COLO668 (cell line): ENCODE results near the gene NPFF.

ENCODE experiments used
- DNase-seq: peaks from one replicate; lab custom pipeline; 2025; ENCODE audit not compliant: unreplicated experiment; lab: John Stamatoyannopoulos, UW

The NPFF gene

DNA sequence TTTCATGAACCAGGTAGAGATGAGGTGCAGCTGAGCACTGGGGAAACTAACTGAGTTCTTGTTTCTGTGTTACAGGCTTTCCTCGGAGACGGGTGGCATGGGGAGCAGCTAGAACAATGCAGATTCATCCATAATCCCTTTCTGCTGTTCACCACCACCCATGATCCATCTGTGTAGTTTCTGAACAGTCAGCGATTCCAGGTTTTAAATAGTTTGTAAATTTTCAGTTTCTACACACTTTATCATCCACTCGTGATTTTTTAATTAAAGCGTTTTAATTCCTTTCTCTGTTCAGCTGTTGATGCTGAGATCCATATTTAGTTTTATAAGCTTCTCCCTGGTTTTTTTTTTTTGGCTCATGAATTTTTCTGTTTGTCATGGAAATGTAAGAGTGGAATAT is 28.0 kb downstream of the NPFF start:
- DNase-seq, result no peak

- DNase-seq, result no peak
Observed at GRCh38 chr12:53478865-53479264, 28.4 kb downstream of the NPFF start.

GRCh38 chr12:53476769-53477209 is 30.5 kb downstream of the NPFF start:
- no peak for DNase-seq

- DNase-seq, result no peak
Observed at GRCh38 chr12:53474819-53475218, 32.5 kb downstream of the NPFF start.

DNA sequence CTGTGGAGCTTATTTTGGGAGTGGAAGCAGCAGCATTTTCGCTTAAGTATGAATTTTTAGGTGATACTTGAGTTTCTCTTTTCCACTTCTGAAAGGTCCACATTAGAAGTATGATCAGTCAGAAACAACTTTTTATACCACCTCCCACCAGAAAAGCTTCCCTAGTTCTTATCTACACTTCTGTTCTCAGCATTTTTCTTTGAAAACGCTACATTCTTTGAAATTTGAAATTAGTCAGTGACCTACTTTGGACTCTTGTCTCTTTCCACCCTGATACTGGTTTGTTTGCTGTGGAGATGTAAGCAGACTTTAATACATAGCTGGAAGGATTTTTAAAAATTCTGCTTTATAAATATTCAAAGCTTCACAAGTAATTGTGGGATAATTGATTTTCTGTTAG is 33.2 kb downstream of the NPFF start:
- no peak for DNase-seq

DNA sequence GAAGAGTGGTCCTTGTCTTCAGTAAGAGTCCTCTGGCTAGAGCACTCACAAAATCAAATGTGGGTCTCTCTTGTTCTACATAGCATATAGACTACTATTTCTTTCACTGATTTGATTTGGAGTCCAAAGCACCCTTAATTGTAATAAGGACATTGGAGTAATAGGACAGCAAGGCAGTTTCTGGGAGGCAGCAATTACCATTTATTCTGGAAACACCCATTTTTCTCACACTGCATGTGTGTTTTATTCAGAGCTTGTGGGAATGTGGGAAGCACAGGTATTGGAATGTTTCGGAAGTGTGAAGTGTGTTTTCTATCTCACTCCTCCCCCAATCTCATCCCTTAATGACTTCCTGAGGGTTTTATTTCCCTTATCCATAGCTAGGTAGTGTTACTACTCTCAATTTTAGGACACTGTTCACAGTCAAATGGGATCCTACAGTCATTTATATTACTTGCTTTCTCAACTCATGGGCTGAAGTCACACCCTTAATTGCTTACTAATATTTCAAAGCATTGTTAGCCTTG is 35.2 kb downstream of the NPFF start:
- no peak for DNase-seq

DNA sequence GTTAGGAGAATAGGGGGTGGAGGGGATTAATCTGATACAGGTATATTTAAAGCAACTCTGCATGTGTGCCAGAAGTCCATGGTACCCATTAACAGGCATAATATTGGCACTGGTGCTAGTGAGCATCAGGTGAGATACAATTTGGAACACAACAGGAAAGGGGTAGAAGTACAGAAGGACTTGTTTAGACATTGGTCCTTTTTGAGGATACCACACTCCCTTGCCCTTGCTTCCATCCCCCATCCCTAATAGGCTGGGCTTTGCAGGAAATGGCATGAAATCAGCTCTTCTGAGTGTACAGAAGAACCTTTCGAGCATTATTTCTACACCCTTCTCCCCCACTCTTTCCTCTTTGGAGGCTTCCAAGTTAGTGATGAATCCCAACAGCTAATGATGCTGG is 39.0 kb downstream of the NPFF start:
- DNase-seq, result no peak

- DNase-seq, result no peak
Observed at GRCh38 chr12:53467880-53468279, 39.4 kb downstream of the NPFF start.

DNA sequence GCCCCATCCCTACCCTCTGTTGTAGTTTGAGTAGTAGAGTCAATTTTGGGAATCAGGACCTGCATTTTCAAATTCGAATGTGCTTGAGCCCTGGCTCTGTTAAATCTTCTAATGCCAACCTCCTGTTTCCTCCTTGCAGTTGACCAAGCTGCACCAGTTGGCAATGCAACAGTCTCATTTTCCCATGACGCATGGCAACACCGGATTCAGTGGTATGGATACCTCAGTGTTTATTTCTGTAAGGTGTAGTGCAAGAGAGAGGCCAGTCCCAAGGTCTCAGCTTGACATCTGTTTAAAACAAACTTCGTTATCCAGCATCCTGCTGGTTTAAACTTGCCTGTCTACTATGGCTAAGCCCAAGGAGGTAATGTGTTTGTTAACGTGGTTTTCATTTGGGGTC is 40.2 kb downstream of the NPFF start:
- no peak for DNase-seq

DNA sequence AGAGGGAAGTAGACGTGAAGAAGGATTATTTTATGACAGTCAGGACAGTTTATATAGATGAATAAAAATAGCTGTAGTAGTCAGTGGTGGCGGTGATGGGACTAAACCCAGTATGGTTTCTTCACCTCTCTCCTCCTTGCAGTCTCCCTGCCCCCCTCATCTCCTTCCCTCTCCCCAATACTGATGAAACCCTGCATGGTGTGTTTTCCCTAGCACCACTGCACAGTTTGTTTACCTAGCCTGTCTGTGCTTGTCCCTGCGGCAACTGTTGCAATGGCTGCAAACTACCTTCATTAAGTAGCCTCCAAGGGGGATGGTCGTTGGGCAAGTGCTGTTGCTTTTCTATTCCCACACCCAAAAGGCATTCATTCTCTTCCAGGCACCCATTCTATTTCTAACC is 40.6 kb downstream of the NPFF start:
- no peak for DNase-seq

GRCh38 chr12:53465679-53466078 is 41.6 kb downstream of the NPFF start:
- DNase-seq, result no peak

DNA sequence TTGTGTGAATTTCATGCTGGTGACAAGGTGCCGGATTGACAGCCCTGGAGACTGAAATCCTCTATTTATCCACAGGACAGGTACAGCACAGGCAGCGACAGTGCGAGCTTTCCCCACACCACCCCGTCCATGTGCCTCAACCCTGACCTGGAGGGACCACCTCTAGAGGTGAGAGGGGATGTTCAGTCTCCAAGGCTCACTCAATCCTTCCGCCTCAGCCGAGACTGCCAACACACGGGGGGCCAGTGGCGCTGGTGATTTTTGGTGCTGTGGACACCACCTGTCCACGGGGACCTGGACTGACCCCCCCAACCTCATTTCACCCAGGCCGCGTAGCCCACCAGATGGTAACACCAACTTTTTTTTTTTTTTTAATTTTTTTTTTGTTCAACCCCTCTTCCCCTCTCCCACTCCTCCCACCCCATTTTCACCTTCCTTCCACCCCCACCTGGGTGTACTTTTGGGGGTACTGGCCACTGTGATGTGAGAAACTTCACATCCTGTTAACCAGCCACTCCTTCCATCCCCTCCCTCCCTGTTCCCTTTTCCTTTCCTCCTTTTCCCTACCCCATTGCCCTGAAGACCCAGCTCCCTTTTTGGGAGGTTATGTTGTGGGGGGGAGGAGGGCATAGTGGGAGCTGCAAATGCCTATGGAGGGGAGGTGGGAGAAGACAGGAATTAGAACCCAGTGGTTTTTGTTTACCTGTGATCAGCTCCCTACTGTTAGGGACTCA is 42.4 kb downstream of the NPFF start:
- no peak for DNase-seq

GRCh38 chr12:53463802-53464560 is 43.3 kb downstream of the NPFF start:
- DNase-seq, result no peak

DNA sequence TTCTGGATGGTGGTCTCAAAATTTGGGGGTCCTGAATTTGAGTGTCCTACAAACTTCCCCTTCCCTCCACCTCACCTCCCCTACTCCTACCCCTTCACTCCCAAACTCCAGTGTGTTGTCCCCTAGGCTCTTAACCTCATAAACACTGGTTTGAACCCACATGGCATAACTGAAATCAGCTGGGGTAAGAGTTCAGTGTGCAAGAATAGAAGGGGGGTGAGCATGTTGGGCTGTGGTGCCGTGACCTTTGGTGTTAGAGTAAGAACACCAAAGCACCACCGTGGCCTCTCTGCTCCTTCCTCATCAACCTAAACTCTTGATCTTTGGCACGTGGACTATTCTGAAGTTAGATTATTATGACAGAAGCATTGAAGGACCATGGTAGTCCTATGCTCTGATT is 44.3 kb downstream of the NPFF start:
- no peak for DNase-seq

DNA sequence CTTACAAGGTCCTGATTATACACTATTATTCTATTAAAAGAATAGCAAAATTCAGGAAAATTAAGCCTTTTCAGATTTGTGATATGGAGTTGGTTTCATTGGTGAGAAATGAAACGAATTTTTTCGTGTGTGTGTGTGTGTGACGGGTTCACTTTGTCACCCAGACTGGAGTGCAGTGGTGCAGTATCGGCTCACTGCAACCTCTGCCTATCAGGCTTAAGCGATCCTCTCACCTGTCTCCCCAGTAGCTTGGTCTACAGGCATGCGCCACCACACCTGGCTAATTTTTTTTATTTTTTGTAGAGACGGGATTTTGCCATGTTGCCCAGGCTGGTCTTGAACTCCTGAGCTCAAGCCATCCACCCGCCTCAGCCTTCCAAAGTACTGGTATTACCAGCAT is 45.7 kb downstream of the NPFF start:
- no peak for DNase-seq

DNA sequence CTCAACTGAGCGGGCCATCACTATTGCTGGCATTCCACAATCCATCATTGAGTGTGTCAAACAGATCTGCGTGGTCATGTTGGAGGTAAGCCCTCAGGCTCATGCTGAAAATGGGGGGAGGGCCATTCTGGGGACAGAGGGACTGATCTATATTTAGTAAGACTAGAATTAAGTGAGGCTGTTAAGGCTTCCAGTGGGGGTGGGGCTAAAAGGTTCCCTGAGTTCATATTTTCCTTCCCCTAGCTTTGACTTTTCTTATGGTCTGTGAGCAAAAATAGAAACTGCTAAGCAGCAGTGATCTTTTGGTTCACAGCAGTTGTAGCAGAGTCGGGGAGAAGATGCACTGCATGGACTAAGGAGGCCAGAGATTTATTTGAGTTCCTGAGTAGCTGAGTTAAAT is 46.2 kb downstream of the NPFF start:
- no peak for DNase-seq

GRCh38 chr12:53459097-53459496 is 48.2 kb downstream of the NPFF start:
- DNase-seq, result no peak
